HepG2 (cell line): ENCODE data around the gene EEFSEC. TPM values are rescaled to one million over a fixed set of nuclear protein-coding genes. Genes with fewer than 3 reads are reported as not detected.

ENCODE experiments used
- HIVEP1 ChIP-seq: sonication (generic); formaldehyde crosslinking; IDR thresholded peaks from 2 replicates; pipeline ENCODE4 v1.4.0; 2020; ENCODE audit warnings: mild to moderate bottlenecking, missing genetic modification reagents
- MYC ChIP-seq: sonication (generic); formaldehyde crosslinking; IDR thresholded peaks from 2 replicates; pipeline ENCODE4 v1.9.0; 2021; ENCODE audit warnings: missing genetic modification reagents, borderline replicate concordance
- NFKBIZ ChIP-seq: IDR thresholded peaks from 2 replicates; pipeline ENCODE4 v1.6.1; 2018; ENCODE audit warnings: missing genetic modification reagents, missing compliant biosample characterization
- ONECUT2 ChIP-seq: sonication (generic); formaldehyde crosslinking; IDR thresholded peaks from 2 replicates; pipeline ENCODE4 v1.4.0; 2020; ENCODE audit warnings: missing genetic modification reagents
- POLR2AphosphoS5 ChIP-seq: IDR thresholded peaks from 2 replicates; pipeline ENCODE4 v1.6.1; 2012; ENCODE audit warnings: low read depth, low read length
- RXRA ChIP-seq: sonication (generic); formaldehyde crosslinking; IDR thresholded peaks from 2 replicates; pipeline ENCODE4 v1.5.1; 2020; ENCODE audit warnings: missing genetic modification reagents
- THAP7 ChIP-seq: sonication (generic); formaldehyde crosslinking; IDR thresholded peaks from 2 replicates; pipeline ENCODE4 v1.8.1; 2023; ENCODE audit warnings: mild to moderate bottlenecking, missing genetic modification reagents
- THYN1 ChIP-seq: sonication (generic); formaldehyde crosslinking; IDR thresholded peaks from 2 replicates; pipeline ENCODE4 v1.8.1; 2023; ENCODE audit warnings: low read depth, mild to moderate bottlenecking, moderate library complexity, missing genetic modification reagents, borderline replicate concordance
- ZFP41 ChIP-seq: sonication (generic); formaldehyde crosslinking; IDR thresholded peaks from 2 replicates; pipeline ENCODE4 v1.4.0; 2020; ENCODE audit warnings: mild to moderate bottlenecking, missing genetic modification reagents, borderline replicate concordance
- ZFP82 ChIP-seq: sonication (generic); formaldehyde crosslinking; IDR thresholded peaks from 2 replicates; pipeline ENCODE4 v1.5.1; 2020; ENCODE audit warnings: mild to moderate bottlenecking, missing genetic modification reagents, borderline replicate concordance
- ZNF263 ChIP-seq: sonication (generic); formaldehyde crosslinking; IDR thresholded peaks from 2 replicates; pipeline ENCODE4 v1.4.0; 2020; ENCODE audit warnings: missing genetic modification reagents
- ZNF282 ChIP-seq: fragments of 450-650 bp; IDR thresholded peaks from 2 replicates; pipeline ENCODE4 v1.6.1; 2018; ENCODE audit not compliant: partially characterized antibody
- ZNF580 ChIP-seq: IDR thresholded peaks from 2 replicates; pipeline ENCODE4 v1.6.1; 2016; ENCODE audit warnings: low read depth, borderline replicate concordance
- polyA plus RNA-seq, 8 experiments: library from polyadenylated mRNA; depleted of rRNA in 3 of 8; stranded (reverse) in 7 of 8; unstranded in 1 of 8; fragments of >200 nt; fragmentation: Illumina TruSeq in 4 of 8; extraction: Trizol in 4 of 8; gene quantifications; 2 replicates each; pipeline versions ENCODE4 v1.2.1 to v1.2.3, GENCODE V29; 2011 to 2016; ENCODE audit warnings: low read depth in 4 of 8, missing spikeins in 1 of 8, mixed read lengths in 1 of 8; ENCODE audit not compliant: insufficient read depth in 1 of 8
- total RNA-seq, 5 experiments: library from RNA; depleted of rRNA; stranded (reverse); fragments of >200 nt; fragmentation: Illumina TruSeq; extraction: Trizol; gene quantifications; 2 replicates each; pipeline ENCODE4 v1.2.3, GENCODE V29; 2016; ENCODE audit warnings: low read depth in 1 of 5
- TF ChIP-seq, protein P1 (sequence below): sonication (generic); formaldehyde crosslinking; IDR thresholded peaks from one replicate; pipeline ENCODE4 v1.5.1; 2020; ENCODE audit warnings: mild to moderate bottlenecking, missing genetic modification reagents; ENCODE audit errors: not compliant biosample characterization
- TF ChIP-seq, protein P2 (sequence below): sonication (generic); formaldehyde crosslinking; IDR thresholded peaks from 2 replicates; pipeline ENCODE4 v1.4.0; 2020; ENCODE audit warnings: mild to moderate bottlenecking, missing genetic modification reagents, borderline replicate concordance

The EEFSEC gene
- total and polyA plus RNA-seq, 2 of the 13 experiments (the other 11 are each of a cell fraction or from before 2014, with no cell fraction given): 6.4 to 24.2 TPM

DNA sequence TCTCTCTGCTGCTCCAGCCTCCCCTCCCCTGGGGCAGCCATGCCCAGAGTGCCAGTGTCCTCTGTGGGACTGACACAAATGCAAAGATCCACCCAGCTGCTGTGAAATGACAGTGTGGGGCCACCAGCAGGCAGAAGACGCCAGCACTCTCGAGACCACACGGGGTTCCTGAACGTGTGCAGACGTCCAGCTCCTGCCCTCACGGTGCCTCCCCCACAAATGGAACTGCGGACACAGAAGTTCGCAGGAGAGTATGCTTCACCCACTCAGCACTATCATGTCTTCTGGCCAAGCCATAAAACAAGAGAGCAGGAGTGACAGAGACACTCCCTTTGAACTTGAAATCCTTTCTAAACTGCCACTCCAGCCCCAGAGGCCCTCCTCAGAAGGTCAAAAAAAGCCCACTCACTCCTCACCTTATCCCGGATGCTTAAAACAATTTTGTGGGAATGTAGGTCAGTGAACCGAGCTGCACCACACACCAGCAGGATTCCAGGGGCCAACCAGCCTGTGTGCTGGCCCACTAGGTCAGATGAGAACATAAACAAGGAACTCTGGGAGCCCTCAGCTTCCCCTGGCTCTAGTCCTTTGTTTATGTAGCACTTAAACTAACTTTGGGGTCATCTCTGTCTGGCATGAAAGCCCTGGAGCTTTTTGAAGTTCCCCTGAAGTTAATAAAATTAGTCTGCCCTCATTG, 200.9 kb downstream of the EEFSEC start (continued):
- TF ChIP-seq, protein P1, sequence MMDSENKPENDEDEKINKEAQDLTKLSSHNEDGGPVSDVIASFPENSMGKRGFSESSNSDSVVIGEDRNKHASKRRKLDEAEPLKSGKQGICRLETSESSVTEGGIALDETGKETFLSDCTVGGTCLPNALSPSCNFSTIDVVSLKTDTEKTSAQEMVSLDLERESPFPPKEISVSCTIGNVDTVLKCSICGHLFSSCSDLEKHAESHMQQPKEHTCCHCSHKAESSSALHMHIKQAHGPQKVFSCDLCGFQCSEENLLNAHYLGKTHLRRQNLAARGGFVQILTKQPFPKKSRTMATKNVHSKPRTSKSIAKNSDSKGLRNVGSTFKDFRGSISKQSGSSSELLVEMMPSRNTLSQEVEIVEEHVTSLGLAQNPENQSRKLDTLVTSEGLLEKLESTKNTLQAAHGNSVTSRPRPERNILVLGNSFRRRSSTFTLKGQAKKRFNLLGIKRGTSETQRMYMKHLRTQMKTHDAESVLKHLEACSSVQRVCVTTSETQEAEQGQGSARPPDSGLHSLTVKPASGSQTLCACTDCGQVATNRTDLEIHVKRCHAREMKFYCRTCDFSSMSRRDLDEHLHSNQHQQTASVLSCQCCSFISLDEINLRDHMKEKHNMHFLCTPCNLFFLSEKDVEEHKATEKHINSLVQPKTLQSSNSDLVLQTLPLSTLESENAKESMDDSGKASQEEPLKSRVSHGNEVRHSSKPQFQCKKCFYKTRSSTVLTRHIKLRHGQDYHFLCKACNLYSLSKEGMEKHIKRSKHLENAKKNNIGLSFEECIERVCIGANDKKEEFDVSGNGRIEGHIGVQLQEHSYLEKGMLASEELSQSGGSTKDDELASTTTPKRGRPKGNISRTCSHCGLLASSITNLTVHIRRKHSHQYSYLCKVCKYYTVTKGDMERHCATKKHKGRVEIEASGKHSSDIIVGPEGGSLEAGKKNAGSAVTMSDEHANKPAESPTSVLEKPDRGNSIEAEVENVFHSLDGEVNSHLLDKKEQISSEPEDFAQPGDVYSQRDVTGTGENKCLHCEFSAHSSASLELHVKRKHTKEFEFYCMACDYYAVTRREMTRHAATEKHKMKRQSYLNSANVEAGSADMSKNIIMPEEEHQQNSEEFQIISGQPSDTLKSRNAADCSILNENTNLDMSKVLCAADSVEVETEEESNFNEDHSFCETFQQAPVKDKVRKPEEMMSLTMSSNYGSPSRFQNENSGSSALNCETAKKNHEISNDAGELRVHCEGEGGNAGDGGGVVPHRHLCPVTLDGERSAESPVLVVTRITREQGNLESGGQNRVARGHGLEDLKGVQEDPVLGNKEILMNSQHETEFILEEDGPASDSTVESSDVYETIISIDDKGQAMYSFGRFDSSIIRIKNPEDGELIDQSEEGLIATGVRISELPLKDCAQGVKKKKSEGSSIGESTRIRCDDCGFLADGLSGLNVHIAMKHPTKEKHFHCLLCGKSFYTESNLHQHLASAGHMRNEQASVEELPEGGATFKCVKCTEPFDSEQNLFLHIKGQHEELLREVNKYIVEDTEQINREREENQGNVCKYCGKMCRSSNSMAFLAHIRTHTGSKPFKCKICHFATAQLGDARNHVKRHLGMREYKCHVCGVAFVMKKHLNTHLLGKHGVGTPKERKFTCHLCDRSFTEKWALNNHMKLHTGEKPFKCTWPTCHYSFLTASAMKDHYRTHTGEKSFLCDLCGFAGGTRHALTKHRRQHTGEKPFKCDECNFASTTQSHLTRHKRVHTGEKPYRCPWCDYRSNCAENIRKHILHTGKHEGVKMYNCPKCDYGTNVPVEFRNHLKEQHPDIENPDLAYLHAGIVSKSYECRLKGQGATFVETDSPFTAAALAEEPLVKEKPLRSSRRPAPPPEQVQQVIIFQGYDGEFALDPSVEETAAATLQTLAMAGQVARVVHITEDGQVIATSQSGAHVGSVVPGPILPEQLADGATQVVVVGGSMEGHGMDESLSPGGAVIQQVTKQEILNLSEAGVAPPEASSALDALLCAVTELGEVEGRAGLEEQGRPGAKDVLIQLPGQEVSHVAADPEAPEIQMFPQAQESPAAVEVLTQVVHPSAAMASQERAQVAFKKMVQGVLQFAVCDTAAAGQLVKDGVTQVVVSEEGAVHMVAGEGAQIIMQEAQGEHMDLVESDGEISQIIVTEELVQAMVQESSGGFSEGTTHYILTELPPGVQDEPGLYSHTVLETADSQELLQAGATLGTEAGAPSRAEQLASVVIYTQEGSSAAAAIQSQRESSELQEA (CRISPR knock-in tag): no peak
- TF ChIP-seq NFKBIZ (CRISPR knock-in tag) (no peak), THYN1 (CRISPR knock-in tag) (no peak), MYC (CRISPR knock-in tag) (0 out of 2 replicates have a peak, but pooled peaks have one; percentile 4), POLR2AphosphoS5 (no peak), ZNF282 (no peak), ZNF580 (CRISPR knock-in tag) (peak; percentile 37; the same call in 1 of the 2 replicates), HIVEP1 (CRISPR knock-in tag) (no peak), ZFP82 (CRISPR knock-in tag) (no peak), RXRA (CRISPR knock-in tag) (peak; percentile 80; the same call in 1 of the 2 replicates), ONECUT2 (CRISPR knock-in tag) (no peak), ZFP41 (CRISPR knock-in tag) (no peak), ZNF263 (CRISPR knock-in tag) (no peak), THAP7 (CRISPR knock-in tag) (no peak)
- TF ChIP-seq, protein P2, sequence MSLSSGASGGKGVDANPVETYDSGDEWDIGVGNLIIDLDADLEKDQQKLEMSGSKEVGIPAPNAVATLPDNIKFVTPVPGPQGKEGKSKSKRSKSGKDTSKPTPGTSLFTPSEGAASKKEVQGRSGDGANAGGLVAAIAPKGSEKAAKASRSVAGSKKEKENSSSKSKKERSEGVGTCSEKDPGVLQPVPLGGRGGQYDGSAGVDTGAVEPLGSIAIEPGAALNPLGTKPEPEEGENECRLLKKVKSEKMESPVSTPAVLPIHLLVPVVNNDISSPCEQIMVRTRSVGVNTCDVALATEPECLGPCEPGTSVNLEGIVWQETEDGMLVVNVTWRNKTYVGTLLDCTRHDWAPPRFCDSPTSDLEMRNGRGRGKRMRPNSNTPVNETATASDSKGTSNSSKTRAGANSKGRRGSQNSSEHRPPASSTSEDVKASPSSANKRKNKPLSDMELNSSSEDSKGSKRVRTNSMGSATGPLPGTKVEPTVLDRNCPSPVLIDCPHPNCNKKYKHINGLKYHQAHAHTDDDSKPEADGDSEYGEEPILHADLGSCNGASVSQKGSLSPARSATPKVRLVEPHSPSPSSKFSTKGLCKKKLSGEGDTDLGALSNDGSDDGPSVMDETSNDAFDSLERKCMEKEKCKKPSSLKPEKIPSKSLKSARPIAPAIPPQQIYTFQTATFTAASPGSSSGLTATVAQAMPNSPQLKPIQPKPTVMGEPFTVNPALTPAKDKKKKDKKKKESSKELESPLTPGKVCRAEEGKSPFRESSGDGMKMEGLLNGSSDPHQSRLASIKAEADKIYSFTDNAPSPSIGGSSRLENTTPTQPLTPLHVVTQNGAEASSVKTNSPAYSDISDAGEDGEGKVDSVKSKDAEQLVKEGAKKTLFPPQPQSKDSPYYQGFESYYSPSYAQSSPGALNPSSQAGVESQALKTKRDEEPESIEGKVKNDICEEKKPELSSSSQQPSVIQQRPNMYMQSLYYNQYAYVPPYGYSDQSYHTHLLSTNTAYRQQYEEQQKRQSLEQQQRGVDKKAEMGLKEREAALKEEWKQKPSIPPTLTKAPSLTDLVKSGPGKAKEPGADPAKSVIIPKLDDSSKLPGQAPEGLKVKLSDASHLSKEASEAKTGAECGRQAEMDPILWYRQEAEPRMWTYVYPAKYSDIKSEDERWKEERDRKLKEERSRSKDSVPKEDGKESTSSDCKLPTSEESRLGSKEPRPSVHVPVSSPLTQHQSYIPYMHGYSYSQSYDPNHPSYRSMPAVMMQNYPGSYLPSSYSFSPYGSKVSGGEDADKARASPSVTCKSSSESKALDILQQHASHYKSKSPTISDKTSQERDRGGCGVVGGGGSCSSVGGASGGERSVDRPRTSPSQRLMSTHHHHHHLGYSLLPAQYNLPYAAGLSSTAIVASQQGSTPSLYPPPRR (CRISPR knock-in tag): peak; percentile 65; the same call in 1 of the 2 replicates
